H9 (cell line): Measurements from ENCODE around the gene AKT1. TPM values are rescaled to one million over a fixed set of nuclear protein-coding genes. Genes with fewer than 3 reads are reported as not detected.
"Not testable (repeated sequence)": the region's sequence is repeated elsewhere in the genome, so short reads cannot be mapped to it uniquely, and the experiment has no call there.

Experiments used
- DNase-seq: peaks from one replicate; pipeline ENCODE4 v3.0.0-alpha.2; 2017
- H2AFZ ChIP-seq: one replicate; pipeline ENCODE4 v1.6.1; 2013; ENCODE audit warnings: mild to moderate bottlenecking, low read length, control low read depth, moderate library complexity
- H2AK5ac ChIP-seq: 2 replicates; pipeline ENCODE4 v1.6.1; 2013; ENCODE audit warnings: low read length, control low read depth, mixed read lengths; ENCODE audit not compliant: insufficient read length
- H2BK120ac ChIP-seq: one replicate; pipeline ENCODE4 v1.6.1; 2013; ENCODE audit warnings: low read depth, mild to moderate bottlenecking, low read length, control low read depth, inconsistent platforms; ENCODE audit not compliant: poor library complexity, severe bottlenecking
- H2BK12ac ChIP-seq: 2 replicates; pipeline ENCODE4 v1.6.1; 2013; ENCODE audit warnings: low read length, control low read depth, mixed read lengths, low read depth; ENCODE audit not compliant: insufficient read length
- H2BK15ac ChIP-seq: 2 replicates; pipeline ENCODE4 v1.6.1; 2013; ENCODE audit warnings: low read depth, low read length, control low read depth
- H2BK20ac ChIP-seq: one replicate; pipeline ENCODE4 v1.6.1; 2013; ENCODE audit warnings: low read depth, mild to moderate bottlenecking, low read length, control low read depth, inconsistent platforms; ENCODE audit not compliant: poor library complexity, severe bottlenecking
- H2BK5ac ChIP-seq: 2 replicates; pipeline ENCODE4 v1.6.1; 2013; ENCODE audit warnings: low read length, control low read depth, mixed read lengths; ENCODE audit not compliant: insufficient read length
- H3K14ac ChIP-seq: 2 replicates; pipeline ENCODE4 v1.6.1; 2013; ENCODE audit warnings: low read length, control low read depth; ENCODE audit not compliant: insufficient read depth
- H3K18ac ChIP-seq: 2 replicates; pipeline ENCODE4 v1.6.1; 2013; ENCODE audit warnings: low read depth, mild to moderate bottlenecking, mixed read lengths, low read length, control low read depth; ENCODE audit not compliant: insufficient read length
- H3K23ac ChIP-seq: 2 replicates; pipeline ENCODE4 v1.6.1; 2013; ENCODE audit warnings: low read length, control low read depth, mixed read lengths, low read depth; ENCODE audit not compliant: insufficient read length
- H3K23me2 ChIP-seq: 2 replicates; pipeline ENCODE4 v1.6.1; 2013; ENCODE audit warnings: low read depth, mild to moderate bottlenecking, mixed read lengths, low read length, control low read depth; ENCODE audit not compliant: insufficient read length, poor library complexity, severe bottlenecking
- H3K27ac ChIP-seq: 2 replicates; pipeline ENCODE4 v1.5.1; 2013; ENCODE audit warnings: low read length, control low read depth, mixed read lengths, low read depth; ENCODE audit not compliant: insufficient read length
- H3K27me3 ChIP-seq: 2 replicates; pipeline ENCODE4 v1.6.1; 2013; ENCODE audit warnings: low read length, control low read depth, inconsistent platforms; ENCODE audit not compliant: insufficient read depth
- H3K4ac ChIP-seq: 2 replicates; pipeline ENCODE4 v1.6.1; 2013; ENCODE audit warnings: low read depth, mild to moderate bottlenecking, control low read depth, inconsistent platforms, low read length, moderate library complexity
- H3K4me1 ChIP-seq: 2 replicates; pipeline ENCODE4 v1.6.1; 2013; ENCODE audit warnings: low read length, control low read depth, inconsistent platforms; ENCODE audit not compliant: insufficient read depth
- H3K4me2 ChIP-seq: 2 replicates; pipeline ENCODE4 v1.6.1; 2013; ENCODE audit warnings: low read length, control low read depth, mixed read lengths; ENCODE audit not compliant: insufficient read length, insufficient read depth
- H3K56ac ChIP-seq: 2 replicates; pipeline ENCODE4 v1.6.1; 2013; ENCODE audit warnings: low read depth, mild to moderate bottlenecking, mixed read lengths, low read length, control low read depth; ENCODE audit not compliant: insufficient read length
- H3K79me1 ChIP-seq: 2 replicates; pipeline ENCODE4 v1.6.1; 2013; ENCODE audit warnings: low read depth, mild to moderate bottlenecking, moderate library complexity, low read length, control low read depth, inconsistent platforms; ENCODE audit not compliant: insufficient read depth, poor library complexity, severe bottlenecking
- H3K79me2 ChIP-seq: 2 replicates; pipeline ENCODE4 v1.6.1; 2013; ENCODE audit warnings: low read length, control low read depth, inconsistent platforms; ENCODE audit not compliant: insufficient read depth
- H3K9ac ChIP-seq: 2 replicates; pipeline ENCODE4 v1.6.1; 2013; ENCODE audit warnings: low read length, control low read depth, mixed read lengths; ENCODE audit not compliant: insufficient read length; ENCODE audit errors: extremely low read depth
- H3K9me3 ChIP-seq: one replicate; pipeline ENCODE4 v1.6.1; 2013; ENCODE audit warnings: low read depth, low read length, inconsistent platforms; ENCODE audit not compliant: control insufficient read depth
- H3T11ph ChIP-seq: one replicate; pipeline ENCODE4 v1.6.1; 2013; ENCODE audit warnings: mild to moderate bottlenecking, low read length, control low read depth, inconsistent platforms
- H4K20me1 ChIP-seq: one replicate; pipeline ENCODE4 v1.6.1; 2013; ENCODE audit not compliant: control insufficient read depth, insufficient read length, insufficient read depth
- H4K5ac ChIP-seq: 2 replicates; pipeline ENCODE4 v1.6.1; 2013; ENCODE audit warnings: low read depth, mild to moderate bottlenecking, mixed read lengths, low read length, control low read depth; ENCODE audit not compliant: insufficient read length
- H4K8ac ChIP-seq: replicated peaks from 2 replicates; pipeline ENCODE4 v1.6.1; 2013; ENCODE audit warnings: low read length, control low read depth, mixed read lengths, low read depth; ENCODE audit not compliant: insufficient read length
- H4K91ac ChIP-seq: 2 replicates; pipeline ENCODE4 v1.6.1; 2013; ENCODE audit warnings: low read depth, mild to moderate bottlenecking, moderate library complexity, mixed read lengths, low read length, control low read depth; ENCODE audit not compliant: insufficient read length
- H3K27ac Mint-ChIP-seq, 3 experiments: 2 replicates in 2 of 3; 3 replicates in 1 of 3; pipeline ENCODE4 v1.8.0; 2020 to 2021; ENCODE audit warnings: mixed read lengths in 3 of 3, mild to moderate bottlenecking in 1 of 3, moderate library complexity in 1 of 3
- H3K27me3 Mint-ChIP-seq: 2 replicates; pipeline ENCODE4 v1.8.0; 2021; ENCODE audit warnings: low read depth, mild to moderate bottlenecking, moderate library complexity, mixed read lengths
- H3K36me3 Mint-ChIP-seq, 3 experiments: 2 replicates in 2 of 3; 3 replicates in 1 of 3; pipeline ENCODE4 v1.8.0; 2020 to 2021; ENCODE audit warnings: low read depth in 3 of 3, mixed read lengths in 3 of 3; ENCODE audit not compliant: insufficient read depth in 1 of 3
- H3K4me1 Mint-ChIP-seq, 2 experiments: 2 replicates each; pipeline ENCODE4 v1.8.0; 2020; ENCODE audit warnings: mixed read lengths in 2 of 2
- H3K4me3 Mint-ChIP-seq, 2 experiments: 2 replicates in 1 of 2; 3 replicates in 1 of 2; pipeline ENCODE4 v1.8.0; 2020 to 2021; ENCODE audit warnings: mild to moderate bottlenecking in 2 of 2, mixed read lengths in 2 of 2, moderate library complexity in 1 of 2
- H3K9me3 Mint-ChIP-seq, 2 experiments: 2 replicates in 1 of 2; 3 replicates in 1 of 2; pipeline ENCODE4 v1.8.0; 2020; ENCODE audit warnings: mild to moderate bottlenecking in 2 of 2, mixed read lengths in 2 of 2, moderate library complexity in 1 of 2
- CTCF ChIP-seq: fragments of 200-600 bp; sonication (generic); conservative IDR thresholded peaks from 3 replicates; pipeline ENCODE4 v1.8.0; 2021; ENCODE audit warnings: antibody characterized with exemption, mild to moderate bottlenecking
- WGBS: extraction: QIAGEN DNeasy Blood & Tissue Kit; methylation state at CpG from one replicate; pipeline ENCODE4 v1.1.7; 2013; ENCODE audit warnings: missing lambda C conversion rate, low lambda C conversion rate, mixed read lengths; ENCODE audit not compliant: insufficient read length; ENCODE audit errors: extremely low coverage; 5-methylcytosine and 5-hydroxymethylcytosine counted together
- total RNA-seq: library from RNA; stranded (reverse); gene quantifications from 2 replicates; pipeline ENCODE4 v1.2.1, GENCODE V29; 2021

AKT1 gene
- total RNA-seq, 1 experiment from 2014 or later = 101 TPM

- H3K4ac ChIP-seq = no peak overlapping the region
- no peak overlapping the region for H4K5ac ChIP-seq
- no peak overlapping the region for H3K14ac ChIP-seq
- no peak overlapping the region for H3K4me2 ChIP-seq
- peaks cover 0 to 3% of the 10 kb centered on the region in 2 experiments; a peak in 1 of 5 replicates for H3K9me3 Mint-ChIP-seq
- H2BK120ac ChIP-seq = no peak overlapping the region
- H3K27me3 ChIP-seq = no peaks in the 10 kb centered on the region; the same call in 1 of the 2 replicates
- H2AFZ ChIP-seq = no peak overlapping the region
- no peak overlapping the region for H4K91ac ChIP-seq
- H3K4me3 Mint-ChIP-seq = no peak overlapping the region
- peaks cover 0 to 3% (median 0%) of the 10 kb centered on the region in 3 experiments; a peak in 2 of 7 replicates for H3K36me3 Mint-ChIP-seq
- H4K20me1 ChIP-seq = peaks cover 2% of the 10 kb centered on the region
- no peaks in the 10 kb centered on the region for H3K79me2 ChIP-seq
- H2BK20ac ChIP-seq = no peak overlapping the region
- H3T11ph ChIP-seq = no peak overlapping the region
- no peaks in the 10 kb centered on the region for H3K4me1 ChIP-seq
- no peak overlapping the region for H2BK5ac ChIP-seq
- no peak overlapping the region for H3K27ac ChIP-seq
- H3K18ac ChIP-seq = no peak overlapping the region
- H3K27ac Mint-ChIP-seq = no peak overlapping the region
- no peaks in the 10 kb centered on the region for H3K79me1 ChIP-seq
- H2AK5ac ChIP-seq = no peak overlapping the region
- H2BK12ac ChIP-seq = no peak overlapping the region
- no peak overlapping the region for H3K9ac ChIP-seq
- H3K27me3 Mint-ChIP-seq = peaks cover 26% of the 10 kb centered on the region
- no peak overlapping the region for H3K56ac ChIP-seq
- no peak overlapping the region for H3K23ac ChIP-seq
- no peaks in the 10 kb centered on the region for H3K9me3 ChIP-seq
- WGBS = no CpG with 5 or more reads among the region's 16 CpGs
- H3K23me2 ChIP-seq = no peaks in the 10 kb centered on the region
- TF ChIP-seq CTCF = no peak
- H3K4me1 Mint-ChIP-seq = peaks cover 6 to 7% of the 10 kb centered on the region in 2 experiments
- no peak overlapping the region for H4K8ac ChIP-seq
- no peak overlapping the region for H2BK15ac ChIP-seq
- DNase-seq = no peak
Observed at GRCh38 chr14:104729835-104730181, 65.7 kb downstream of the AKT1 start.

DNA sequence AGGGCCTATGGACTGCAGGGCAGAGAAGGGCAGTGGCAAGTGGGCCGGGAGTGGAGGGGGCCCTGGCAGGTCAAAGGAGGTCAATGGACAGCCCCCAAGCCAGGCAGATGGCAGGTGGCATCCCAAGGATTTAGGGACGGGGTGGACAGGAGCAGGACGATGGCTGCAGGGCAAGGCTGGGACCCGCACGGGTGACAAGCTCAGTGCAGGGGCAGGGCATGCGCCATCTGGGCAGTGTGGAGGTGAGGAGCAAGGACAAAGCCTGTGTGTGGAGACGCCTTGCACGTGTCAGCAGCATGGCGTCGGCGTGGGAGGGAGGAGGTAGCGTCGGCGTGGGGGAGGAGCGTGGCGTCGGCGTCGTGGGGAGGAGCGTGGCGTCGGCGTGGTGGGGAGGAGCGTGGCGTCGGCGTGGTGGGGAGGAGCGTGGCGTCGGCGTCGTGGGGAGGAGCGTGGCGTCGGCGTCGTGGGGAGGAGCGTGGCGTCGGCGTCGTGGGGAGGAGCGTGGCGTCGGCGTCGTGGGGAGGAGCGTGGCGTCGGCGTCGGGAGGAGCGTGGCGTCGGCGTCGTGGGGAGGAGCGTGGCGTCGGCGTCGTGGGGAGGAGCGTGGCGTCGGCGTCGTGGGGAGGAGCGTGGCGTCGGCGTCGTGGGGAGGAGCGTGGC is 66.2 kb downstream of the AKT1 start:
- not testable (repeated sequence) for H3K79me2 ChIP-seq, H3K14ac ChIP-seq, H2BK5ac ChIP-seq, H3K4ac ChIP-seq, H2BK120ac ChIP-seq, H2BK20ac ChIP-seq, H3K56ac ChIP-seq, H3K27ac ChIP-seq, H3K4me1 ChIP-seq, H2BK12ac ChIP-seq, H3K23ac ChIP-seq, H3K4me3 Mint-ChIP-seq, H3K4me1 Mint-ChIP-seq, H4K8ac ChIP-seq, H3K4me2 ChIP-seq, H3T11ph ChIP-seq, DNase-seq, H3K36me3 Mint-ChIP-seq, H3K79me1 ChIP-seq, H4K91ac ChIP-seq, H3K27me3 ChIP-seq, H2AFZ ChIP-seq, H3K9me3 ChIP-seq, H3K9ac ChIP-seq, H2AK5ac ChIP-seq, H4K20me1 ChIP-seq, H3K27ac Mint-ChIP-seq, H3K23me2 ChIP-seq, H3K18ac ChIP-seq, H3K9me3 Mint-ChIP-seq, H4K5ac ChIP-seq, H2BK15ac ChIP-seq
- WGBS = no CpG with 5 or more reads among the region's 73 CpGs
- H3K27me3 Mint-ChIP-seq = peaks cover 26% of the 10 kb centered on the region
